Measurements from ENCODE around the gene ANOS1.

ANOS1 gene

GRCh38 chrX:8721536-8721935 is 10.4 kb downstream of the ANOS1 start:
- no peak for TF ChIP-seq EZH2 (IDR thresholded peaks at IDR 0.05; ENCODE audit: borderline replicate concordance, low read depth, low read length, severe bottlenecking)
- no peak for TF ChIP-seq CTCF (IDR thresholded peaks at IDR 0.05; ENCODE audit: borderline replicate concordance, extremely low read depth, low read length, poor library complexity, severe bottlenecking)
- ATAC-seq (ENCODE audit: insufficient read depth, low read depth) (no peak), DNase-seq (no peak)
- Histone ChIP-seq H3K36me3 (ENCODE audit: insufficient read depth, low read length) (no peaks in the 10 kb centered on the region), H4K20me1 (ENCODE audit: insufficient read depth, low read length) (no peaks in the 10 kb centered on the region), H3K9ac (ENCODE audit: low read depth, low read length) (no peak overlapping the region), H2AFZ (ENCODE audit: low read depth, low read length) (no peak overlapping the region), H3K27me3 (ENCODE audit: insufficient read depth, low read length, poor library complexity) (no peaks in the 10 kb centered on the region), H3K4me2 (ENCODE audit: insufficient read depth, low read length) (no peak overlapping the region), H3K4me1 (ENCODE audit: insufficient read depth, low read length) (no peaks in the 10 kb centered on the region), H3K79me2 (ENCODE audit: insufficient read depth, low read length) (no peaks in the 10 kb centered on the region), H3K27ac (ENCODE audit: low read length) (no peak overlapping the region), H3K9me3 (ENCODE audit: insufficient read depth, low read length, severe bottlenecking) (no peaks in the 10 kb centered on the region), H3K4me3 (ENCODE audit: low read depth in 1 of 2, low read length in 2 of 2) (no peak overlapping the region)

GRCh38 chrX:8720136-8720535 is 11.8 kb downstream of the ANOS1 start:
- DNase-seq (no peak), ATAC-seq (ENCODE audit: insufficient read depth, low read depth) (no peak)
- Histone ChIP-seq H2AFZ (ENCODE audit: low read depth, low read length) (no peak overlapping the region), H3K9ac (ENCODE audit: low read depth, low read length) (no peak overlapping the region), H3K79me2 (ENCODE audit: insufficient read depth, low read length) (no peaks in the 10 kb centered on the region), H3K4me2 (ENCODE audit: insufficient read depth, low read length) (no peak overlapping the region), H3K9me3 (ENCODE audit: insufficient read depth, low read length, severe bottlenecking) (no peaks in the 10 kb centered on the region), H3K4me3 (ENCODE audit: low read depth in 1 of 2, low read length in 2 of 2) (no peak overlapping the region), H3K27ac (ENCODE audit: low read length) (no peak overlapping the region), H4K20me1 (ENCODE audit: insufficient read depth, low read length) (no peaks in the 10 kb centered on the region), H3K4me1 (ENCODE audit: insufficient read depth, low read length) (no peaks in the 10 kb centered on the region), H3K27me3 (ENCODE audit: insufficient read depth, low read length, poor library complexity) (no peaks in the 10 kb centered on the region), H3K36me3 (ENCODE audit: insufficient read depth, low read length) (no peaks in the 10 kb centered on the region)
- TF ChIP-seq CTCF (IDR thresholded peaks at IDR 0.05; ENCODE audit: borderline replicate concordance, extremely low read depth, low read length, poor library complexity, severe bottlenecking) = no peak

GRCh38 chrX:8717354-8717753 is 14.6 kb downstream of the ANOS1 start:
- no peaks in the 10 kb centered on the region for H3K27me3 ChIP-seq (ENCODE audit: insufficient read depth, low read length, poor library complexity)
- H3K36me3 ChIP-seq (ENCODE audit: insufficient read depth, low read length) = no peaks in the 10 kb centered on the region
- H3K79me2 ChIP-seq (ENCODE audit: insufficient read depth, low read length) = no peaks in the 10 kb centered on the region
- no peak for DNase-seq
- H3K4me1 ChIP-seq (ENCODE audit: insufficient read depth, low read length) = no peaks in the 10 kb centered on the region
- no peak overlapping the region for H3K27ac ChIP-seq (ENCODE audit: low read length)
- H3K4me3 ChIP-seq (ENCODE audit: low read depth in 1 of 2, low read length in 2 of 2) = no peak overlapping the region
- H3K4me2 ChIP-seq (ENCODE audit: insufficient read depth, low read length) = no peak overlapping the region
- H2AFZ ChIP-seq (ENCODE audit: low read depth, low read length) = no peak overlapping the region
- H4K20me1 ChIP-seq (ENCODE audit: insufficient read depth, low read length) = no peaks in the 10 kb centered on the region
- ATAC-seq (ENCODE audit: insufficient read depth, low read depth) = no peak
- H3K9ac ChIP-seq (ENCODE audit: low read depth, low read length) = no peak overlapping the region
- TF ChIP-seq CTCF (IDR thresholded peaks at IDR 0.05; ENCODE audit: borderline replicate concordance, extremely low read depth, low read length, poor library complexity, severe bottlenecking) (no peak), EZH2 (IDR thresholded peaks at IDR 0.05; ENCODE audit: borderline replicate concordance, low read depth, low read length, severe bottlenecking) (no peak)
- no peaks in the 10 kb centered on the region for H3K9me3 ChIP-seq (ENCODE audit: insufficient read depth, low read length, severe bottlenecking)

- DNase-seq (no peak), ATAC-seq (ENCODE audit: insufficient read depth, low read depth) (no peak)
- Histone ChIP-seq H3K4me2 (ENCODE audit: insufficient read depth, low read length) (no peak overlapping the region), H2AFZ (ENCODE audit: low read depth, low read length) (no peak overlapping the region), H3K9ac (ENCODE audit: low read depth, low read length) (no peak overlapping the region), H3K4me3 (ENCODE audit: low read depth in 1 of 2, low read length in 2 of 2) (no peak overlapping the region), H3K79me2 (ENCODE audit: insufficient read depth, low read length) (no peaks in the 10 kb centered on the region), H3K4me1 (ENCODE audit: insufficient read depth, low read length) (no peaks in the 10 kb centered on the region), H3K27ac (ENCODE audit: low read length) (no peak overlapping the region), H3K27me3 (ENCODE audit: insufficient read depth, low read length, poor library complexity) (no peaks in the 10 kb centered on the region), H4K20me1 (ENCODE audit: insufficient read depth, low read length) (no peaks in the 10 kb centered on the region), H3K9me3 (ENCODE audit: insufficient read depth, low read length, severe bottlenecking) (no peaks in the 10 kb centered on the region), H3K36me3 (ENCODE audit: insufficient read depth, low read length) (no peaks in the 10 kb centered on the region)
- no peak for TF ChIP-seq EZH2 (IDR thresholded peaks at IDR 0.05; ENCODE audit: borderline replicate concordance, low read depth, low read length, severe bottlenecking)
- TF ChIP-seq CTCF (IDR thresholded peaks at IDR 0.05; ENCODE audit: borderline replicate concordance, extremely low read depth, low read length, poor library complexity, severe bottlenecking) = no peak
Observed at GRCh38 chrX:8714164-8714563, 17.8 kb downstream of the ANOS1 start.

Measured in DND-41 (cell line).